Camera-type eye (tissue), 1 donor: ENCODE measurements around the gene ZNF222. TPM values are rescaled to one million over a fixed set of nuclear protein-coding genes. Genes with fewer than 3 reads are reported as not detected.

ENCODE experiments used
- total RNA-seq: library from RNA; depleted of rRNA; stranded (reverse); fragments of >200 nt; gene quantifications from one replicate; pipeline ENCODE4 v1.2.3, GENCODE V29; 2014

The ZNF222 gene
- total RNA-seq: 15.3 TPM

DNA sequence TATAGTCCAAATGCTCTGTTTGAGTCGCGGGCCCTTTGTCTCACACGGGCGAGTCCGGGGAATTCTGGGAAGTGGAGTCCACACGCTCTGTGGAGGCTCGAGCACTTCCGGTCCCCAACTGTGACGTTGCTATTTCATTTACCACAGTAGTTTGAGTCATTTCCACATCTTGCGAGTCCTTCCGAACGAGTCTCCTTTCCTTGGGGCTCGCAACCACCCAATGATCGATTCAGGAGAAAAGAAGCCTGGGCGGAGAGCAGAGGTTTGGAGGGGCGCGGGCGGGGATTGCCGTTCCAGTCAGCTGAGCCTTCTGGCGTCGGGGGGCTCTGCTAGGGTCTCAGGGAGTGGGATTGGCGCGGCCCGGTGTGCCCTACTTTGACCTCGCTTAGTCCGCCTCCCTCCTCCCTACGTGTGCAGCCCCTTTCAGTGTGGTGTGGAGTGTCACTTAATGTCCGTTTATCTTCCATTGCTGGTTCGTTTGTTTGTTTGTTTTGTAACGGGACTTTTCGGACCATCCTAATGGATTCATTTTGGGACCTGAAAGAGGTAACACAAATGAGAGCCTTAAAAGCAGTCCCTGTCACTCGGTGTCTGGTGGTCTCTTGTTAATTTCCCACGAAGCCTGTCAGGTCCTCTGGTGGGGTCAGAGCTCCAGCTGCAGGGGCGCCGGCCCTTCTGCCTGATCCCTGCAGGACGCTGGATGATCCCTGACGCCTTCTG is at the start of gene ZNF222:
Gene ZNF222, plus strand, starts transcription at position 163 of the 720 bp plus-strand sequence. Its CDS starts 58 bp downstream, at position 221.

DNA sequence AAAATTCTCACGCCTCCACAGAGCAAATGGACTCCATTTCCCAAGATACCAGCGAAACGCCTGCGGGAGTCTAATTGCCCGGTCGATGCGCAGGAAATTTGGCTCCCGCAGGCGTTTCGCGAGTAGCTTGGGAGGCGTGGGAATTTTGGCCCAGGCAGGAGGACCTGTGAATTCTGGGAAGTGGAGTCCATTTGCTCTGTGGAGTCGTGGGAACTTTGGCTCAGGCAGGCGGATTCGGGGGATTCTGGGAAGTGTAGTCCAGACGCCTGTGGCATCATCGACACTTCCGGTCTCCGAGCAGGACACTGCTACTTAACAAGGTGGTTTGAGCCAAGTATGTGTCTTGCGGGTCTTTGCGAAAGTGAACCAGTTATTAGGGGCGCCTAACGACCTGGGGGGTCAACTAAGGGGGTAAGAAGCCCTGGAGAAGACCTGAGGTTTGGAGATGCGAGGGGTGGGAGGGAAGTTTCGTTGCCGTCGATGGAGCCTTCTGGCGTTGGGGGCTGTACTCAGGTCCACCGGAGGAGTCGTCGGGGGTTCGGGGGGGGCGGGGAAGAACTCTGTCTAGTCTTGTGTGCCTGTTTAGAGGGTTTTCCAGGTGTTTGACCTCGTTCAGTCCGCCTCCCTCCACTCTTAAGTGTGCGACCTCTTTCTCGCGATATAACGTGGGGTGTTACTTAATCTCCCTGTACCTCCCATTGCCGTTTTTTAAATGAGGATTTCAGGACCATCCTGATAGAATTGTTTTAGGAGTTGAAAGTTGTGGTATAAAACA is 41.1 kb upstream of the ZNF222 start, which contains the start of gene ZNF155:
Gene ZNF155, plus strand, starts transcription at position 277 of the 775 bp plus-strand sequence. CDS start 4,356 bp downstream, outside the sequence.

DNA sequence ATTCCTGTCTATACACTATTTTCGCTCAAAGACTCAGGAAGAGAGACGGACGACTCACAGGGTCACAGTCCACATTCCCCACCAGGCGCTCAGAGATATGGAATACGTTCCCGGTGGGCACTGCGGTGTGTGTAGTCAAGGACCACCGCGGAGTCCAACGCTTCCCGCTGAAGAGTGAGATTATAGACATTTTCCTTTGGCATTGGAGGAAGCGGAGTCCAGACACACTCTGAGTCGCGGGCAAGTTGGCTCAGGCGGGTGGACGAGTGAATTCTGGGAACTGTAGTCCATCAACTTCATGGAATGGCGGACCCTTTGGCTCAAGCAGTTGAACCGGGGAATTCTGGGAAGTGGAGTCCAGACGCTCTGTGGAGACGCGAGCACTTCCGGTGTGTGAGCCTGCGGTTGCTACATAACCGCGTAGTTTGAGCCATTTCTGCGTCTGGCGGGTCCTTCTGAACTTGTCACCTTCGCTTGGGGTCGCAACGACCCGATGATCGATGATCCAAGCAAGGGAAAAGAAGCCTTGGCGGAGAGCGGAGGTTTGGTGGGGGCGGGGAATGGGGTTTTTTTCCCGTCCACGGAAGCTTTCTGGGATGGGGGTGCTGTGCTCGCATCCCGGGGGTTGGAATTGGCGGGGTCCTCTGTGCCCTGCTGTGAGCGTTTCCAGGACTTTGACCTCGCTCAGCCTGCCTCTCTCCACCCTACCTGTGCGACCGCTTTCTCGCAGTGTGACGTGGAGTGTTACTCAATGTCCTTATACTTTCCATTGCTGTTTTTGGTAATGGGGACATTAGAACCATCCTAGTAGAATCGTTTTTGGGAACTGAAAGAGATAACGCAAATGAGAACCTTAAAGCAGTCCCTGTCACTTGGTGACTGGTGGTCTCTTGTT is 22.4 kb upstream of the ZNF222 start, which contains the start of gene ZNF230:
Gene ZNF230, plus strand, starts transcription at position 392 of the 895 bp plus-strand sequence. CDS start 4,122 bp downstream, outside the sequence.

DNA sequence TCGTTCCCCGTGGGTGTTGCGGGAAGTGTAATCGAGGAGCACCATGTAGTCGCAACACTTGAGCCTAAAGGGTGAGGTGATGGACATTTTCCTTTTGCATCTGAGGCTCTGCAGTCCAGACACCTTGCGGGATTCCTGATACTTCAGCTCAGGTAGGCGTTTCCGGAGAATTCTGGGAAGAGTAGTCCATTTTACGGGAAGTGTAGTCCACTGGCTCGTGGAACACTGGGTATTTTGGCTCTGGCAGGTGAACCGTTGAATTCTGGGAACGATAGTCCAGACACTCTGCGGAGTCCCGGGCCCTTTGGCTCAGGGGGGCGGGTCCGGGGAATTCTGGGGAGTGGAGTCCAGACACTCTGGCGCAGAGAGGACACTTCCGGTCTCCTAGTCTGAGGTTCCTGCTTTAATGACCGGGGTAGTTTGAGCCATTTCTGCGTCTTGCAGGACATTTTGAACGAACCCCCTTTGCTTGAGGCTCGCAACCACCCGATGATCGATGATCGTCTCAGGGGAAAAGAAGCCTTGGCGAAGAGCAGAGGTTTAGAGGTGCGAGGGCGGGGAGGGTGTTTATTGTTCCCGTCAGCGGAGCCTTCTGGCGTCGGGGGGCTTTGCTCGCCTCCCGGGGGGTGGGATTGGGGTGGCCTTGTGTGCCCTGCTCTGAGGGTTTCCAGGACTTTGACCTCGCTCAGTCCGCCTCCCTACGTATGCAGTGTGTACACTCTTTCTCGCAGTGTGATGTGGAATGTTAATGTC is 26.6 kb downstream of the ZNF222 start, which contains the start of gene ZNF223:
Gene ZNF223, plus strand, starts transcription at position 387 of the 753 bp plus-strand sequence. CDS start 3,141 bp downstream, outside the sequence.

DNA sequence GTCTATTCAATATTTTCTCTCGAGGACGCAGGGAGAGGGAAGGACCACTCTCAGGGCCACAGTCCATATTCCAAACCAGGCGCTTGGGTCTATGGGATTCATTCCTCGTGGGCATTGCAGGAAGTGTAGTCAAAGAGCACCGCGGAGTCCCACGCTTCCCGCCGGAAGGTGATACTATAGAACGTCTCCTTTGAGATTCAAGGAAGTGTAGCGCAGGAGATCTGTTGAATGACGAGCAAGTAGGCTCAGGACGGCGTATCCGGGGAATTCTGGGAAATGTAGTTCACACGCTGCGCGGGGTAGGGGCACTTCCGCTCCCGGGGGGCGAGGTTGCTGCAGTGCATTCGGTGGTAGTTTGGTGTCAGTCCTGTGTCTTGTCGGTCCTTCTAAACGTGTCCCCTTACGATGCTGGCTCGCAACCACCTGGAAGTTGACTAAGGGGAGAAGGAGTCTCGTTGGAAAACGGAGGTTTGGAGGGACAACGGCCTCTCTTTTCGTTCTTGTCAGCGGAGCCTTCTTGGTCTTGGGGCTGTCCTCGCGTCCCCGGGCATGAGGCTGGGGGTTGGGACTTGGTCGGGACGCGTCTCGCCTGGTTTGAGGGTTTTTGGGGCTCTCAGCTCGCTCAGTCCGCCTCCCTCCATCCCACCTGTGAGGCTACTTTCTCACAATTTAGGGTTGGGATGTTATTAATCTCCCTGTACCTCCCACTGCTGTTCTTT is 46.8 kb downstream of the ZNF222 start, which contains the start of gene ZNF284:
Gene ZNF284, plus strand, starts transcription at position 336 of the 719 bp plus-strand sequence. CDS start 4,231 bp downstream, outside the sequence.

Other genes with a start within 250 kb of the ZNF222 start
- gene KCNN4, start 244.4 kb upstream of the ZNF222 start, total RNA-seq: 2.1 TPM
- 2.6 TPM for gene LYPD5, start 222.9 kb upstream of the ZNF222 start, total RNA-seq
- gene ZNF283, start 198.1 kb upstream of the ZNF222 start, total RNA-seq: 51.4 TPM
- gene ZNF404, start 141.4 kb upstream of the ZNF222 start, total RNA-seq: 8.0 TPM
- gene ZNF45, start 90.1 kb upstream of the ZNF222 start, total RNA-seq: 24.6 TPM
- gene ZNF221, start 74.2 kb upstream of the ZNF222 start, total RNA-seq: 34.8 TPM
- 17.4 TPM for gene ZNF155, start 41.2 kb upstream of the ZNF222 start, total RNA-seq
- 12.8 TPM for gene ZNF230, start 22.4 kb upstream of the ZNF222 start, total RNA-seq
- gene ZNF223, start 26.7 kb downstream of the ZNF222 start, total RNA-seq: 15.2 TPM
- gene ZNF284, start 46.8 kb downstream of the ZNF222 start, total RNA-seq: 7.1 TPM
- gene ZNF224, start 69.0 kb downstream of the ZNF222 start, total RNA-seq: 59.2 TPM
- 12.0 TPM for gene ZNF225, start 88.0 kb downstream of the ZNF222 start, total RNA-seq
- 26.9 TPM for gene ZNF234, start 116.2 kb downstream of the ZNF222 start, total RNA-seq
- gene ZNF226, start 139.7 kb downstream of the ZNF222 start, total RNA-seq: 56.9 TPM
- 49.2 TPM for gene ZNF227, start 187.2 kb downstream of the ZNF222 start, total RNA-seq
- 3.6 TPM for gene ZNF233, start 234.5 kb downstream of the ZNF222 start, total RNA-seq